Activated CD4-positive, alpha-beta T cell treated with anti-CD3 and anti-CD28 coated beads for 36 hours (primary cell): ENCODE results near the gene SIX4. TPM values are rescaled to one million over a fixed set of nuclear protein-coding genes. Genes with fewer than 3 reads are reported as not detected.

Source experiments
- ATAC-seq: fragments of 200-7000 bp; cut with Tn5 transposase; one replicate; pipeline ENCODE4 v1.10.0; 2021; ENCODE audit warnings: mild to moderate bottlenecking, moderate library complexity
- CTCF ChIA-PET: fragments of 350-600 bp; sonication (Branson Sonifier 250); formaldehyde crosslinking; loops from one replicate; lab custom pipeline; 2021; ENCODE audit warnings: antibody characterized with exemption; lab: Charles Lee
- POLR2A ChIA-PET: fragments of 350-600 bp; sonication (Branson Sonifier 250); formaldehyde crosslinking; loops from one replicate; lab custom pipeline; 2021; ENCODE audit warnings: antibody characterized with exemption, inconsistent platforms; lab: Charles Lee
- DNase-seq: peaks from one replicate; pipeline ENCODE4 v3.0.0-alpha.2; 2020
- H3K27ac Mint-ChIP-seq: one replicate; pipeline ENCODE4 v1.8.0; 2021; ENCODE audit warnings: mixed read lengths
- H3K27me3 Mint-ChIP-seq: one replicate; pipeline ENCODE4 v1.8.0; 2021; ENCODE audit warnings: mixed read lengths
- H3K36me3 Mint-ChIP-seq: one replicate; pipeline ENCODE4 v1.8.0; 2021; ENCODE audit warnings: low read depth, mixed read lengths
- H3K4me1 Mint-ChIP-seq: one replicate; pipeline ENCODE4 v1.8.0; 2021; ENCODE audit warnings: mixed read lengths
- H3K4me3 Mint-ChIP-seq: one replicate; pipeline ENCODE4 v1.8.0; 2021; ENCODE audit warnings: mild to moderate bottlenecking, moderate library complexity, mixed read lengths
- H3K9me3 Mint-ChIP-seq: one replicate; pipeline ENCODE4 v1.8.0; 2021; ENCODE audit warnings: low read depth, mixed read lengths
- intact Hi-C, 2 experiments: fragments of 100-400 bp; cut with DNase I in 1 of 2; cut with micrococcal nuclease in 1 of 2; formaldehyde crosslinking; loops; one replicate each; pipeline versions ENCODE4 v1.14.2 to v1.15.1; 2022 to 2024; cut with DNase I, micrococcal nuclease
- total RNA-seq, 2 experiments: library from RNA; stranded (reverse); gene quantifications; one replicate each; pipeline ENCODE4 v1.2.3, GENCODE V29; 2021

The SIX4 gene
- total RNA-seq, 2 experiments from 2014 or later = 0.11 TPM; not detected in 1

GRCh38 chr14:60721326-60722106, 2.6 kb downstream of the SIX4 start:
- ATAC-seq (peak; percentile 71), DNase-seq (peak; percentile 75)
- peaks cover 55% of the 10 kb centered on the region for H3K27me3 Mint-ChIP-seq
- peak overlapping the region; percentile 77 for H3K4me3 Mint-ChIP-seq
- intact Hi-C loops = loop anchor here (1.0 to 5.0 kb wide), 6 partner anchors 32 to 301 kb away; partner anchors contain the start of genes SLC38A6 (in 2 of the 2) and TRMT5 (in 2 of the 2)
- no peak overlapping the region for H3K27ac Mint-ChIP-seq
- H3K4me1 Mint-ChIP-seq = peaks cover 16% of the 10 kb centered on the region
- ChIA-PET CTCF (interaction anchor here (0.8 to 1.4 kb wide), 3 partner anchors 9 to 149 kb away, joined by 3 to 4 read pairs (median 3); no protein-coding TSS in a partner anchor), POLR2A (no interaction called here)
- no peaks in the 10 kb centered on the region for H3K9me3 Mint-ChIP-seq
- no peaks in the 10 kb centered on the region for H3K36me3 Mint-ChIP-seq

DNA sequence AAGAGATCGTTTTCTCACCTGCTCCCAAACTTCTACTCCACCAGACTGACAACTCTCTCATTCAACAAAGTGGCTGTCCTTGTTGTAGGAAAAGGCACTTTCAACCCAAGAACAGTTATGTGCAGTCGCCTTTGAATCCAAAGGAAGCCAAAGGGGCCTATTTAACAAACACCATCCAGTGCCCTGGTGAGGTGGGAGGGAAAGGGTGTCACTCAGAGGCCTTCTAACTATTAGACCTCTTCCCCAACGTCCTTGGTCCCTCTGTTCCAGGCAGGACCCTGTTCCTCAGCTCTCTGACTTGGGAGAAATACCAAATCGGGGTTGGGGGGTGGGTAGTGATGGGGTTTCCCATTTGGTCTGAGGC, 3.2 kb downstream of the SIX4 start:
- intact Hi-C loops = loop anchor here (5.0 kb wide), 3 partner anchors 64 to 301 kb away; partner anchors contain the start of genes SLC38A6 (in 1 of the 2) and TRMT5 (in 1 of the 2)
- ChIA-PET CTCF (interaction anchor here (1.2 to 1.4 kb wide), 2 partner anchors 13 to 149 kb away, joined by 3 to 4 read pairs; no protein-coding TSS in a partner anchor), POLR2A (no interaction called here)
- no peaks in the 10 kb centered on the region for H3K36me3 Mint-ChIP-seq
- DNase-seq (no peak), ATAC-seq (no peak)
- H3K4me3 Mint-ChIP-seq = peak overlapping the region; percentile 49
- no peak overlapping the region for H3K27ac Mint-ChIP-seq
- H3K9me3 Mint-ChIP-seq = no peaks in the 10 kb centered on the region
- peaks cover 16% of the 10 kb centered on the region for H3K4me1 Mint-ChIP-seq
- peaks cover 53% of the 10 kb centered on the region for H3K27me3 Mint-ChIP-seq

DNA sequence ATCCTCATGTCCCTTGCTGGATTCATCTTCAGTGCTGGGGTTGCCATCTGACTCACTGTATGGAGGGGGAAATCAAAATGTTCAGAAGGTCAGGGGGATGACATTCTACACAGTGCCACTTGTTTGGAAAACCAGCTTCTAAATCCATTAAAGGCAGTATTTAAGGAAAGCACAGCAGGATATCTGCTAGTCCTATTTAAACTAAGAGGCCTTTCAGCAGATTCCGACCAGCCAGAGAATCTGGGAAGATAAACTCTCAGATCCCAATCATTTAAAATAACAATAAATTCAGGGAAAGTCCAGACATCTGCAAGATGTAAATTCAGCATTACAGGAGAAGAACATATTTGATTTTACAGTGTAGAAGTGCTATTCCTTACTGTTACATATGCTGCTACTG, 3.8 kb downstream of the SIX4 start:
- H3K4me3 Mint-ChIP-seq = no peak overlapping the region
- ATAC-seq = no peak
- ChIA-PET POLR2A (no interaction called here), CTCF (interaction anchor here (0.7 to 1.2 kb wide), 3 partner anchors 9 to 148 kb away, joined by 3 read pairs; no protein-coding TSS in a partner anchor)
- peaks cover 16% of the 10 kb centered on the region for H3K4me1 Mint-ChIP-seq
- DNase-seq = no peak
- H3K36me3 Mint-ChIP-seq = no peaks in the 10 kb centered on the region
- H3K27me3 Mint-ChIP-seq = peaks cover 50% of the 10 kb centered on the region
- H3K9me3 Mint-ChIP-seq = no peaks in the 10 kb centered on the region
- H3K27ac Mint-ChIP-seq = no peak overlapping the region
- intact Hi-C loops = loop anchor here (5.0 kb wide), 3 partner anchors 63 to 302 kb away; partner anchors contain the start of genes SLC38A6 (in 1 of the 2) and TRMT5 (in 1 of the 2)

- ChIA-PET CTCF (interaction anchor here (0.7 to 1.2 kb wide), 3 partner anchors 264 to 395 kb away, joined by 3 to 5 read pairs (median 3); no protein-coding TSS in a partner anchor), POLR2A (no interaction called here)
- peaks cover 23% of the 10 kb centered on the region for H3K27me3 Mint-ChIP-seq
- H3K9me3 Mint-ChIP-seq = no peaks in the 10 kb centered on the region
- no peaks in the 10 kb centered on the region for H3K4me1 Mint-ChIP-seq
- DNase-seq = no peak
- ATAC-seq = no peak
- no peak overlapping the region for H3K27ac Mint-ChIP-seq
- H3K36me3 Mint-ChIP-seq = no peaks in the 10 kb centered on the region
- intact Hi-C loops = no loop called here
- no peak overlapping the region for H3K4me3 Mint-ChIP-seq
Measured at GRCh38 chr14:60713513-60713912, 10.6 kb downstream of the SIX4 start.

DNA sequence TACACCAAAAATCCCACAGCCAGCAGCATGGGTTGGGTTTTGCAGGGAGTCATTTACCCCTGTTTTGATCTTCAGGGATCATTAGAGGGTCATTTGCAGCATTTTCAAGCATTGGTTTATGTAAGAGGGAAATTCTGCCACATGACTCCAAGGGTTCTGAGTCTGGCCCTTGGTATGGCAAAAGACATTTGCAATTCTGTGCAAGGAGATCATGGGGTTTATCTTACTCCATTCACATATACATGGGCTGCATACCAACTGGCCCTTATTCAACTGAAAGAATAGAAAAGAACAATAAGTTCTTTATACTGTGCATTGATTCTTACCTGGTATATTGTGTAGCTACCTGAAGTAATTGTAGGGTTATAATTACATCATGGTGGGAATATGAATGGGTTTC, 13.7 kb downstream of the SIX4 start:
- ChIA-PET CTCF (interaction anchor here (0.6 kb wide), 1 partner anchor 320 kb away, joined by 3 read pairs; no protein-coding TSS in a partner anchor), POLR2A (no interaction called here)
- DNase-seq = no peak
- Mint-ChIP-seq H3K36me3 (no peaks in the 10 kb centered on the region), H3K4me1 (no peaks in the 10 kb centered on the region), H3K4me3 (no peak overlapping the region), H3K27ac (no peak overlapping the region), H3K27me3 (peaks cover 30% of the 10 kb centered on the region), H3K9me3 (no peaks in the 10 kb centered on the region)
- intact Hi-C loops = no loop called here
- no peak for ATAC-seq

DNA sequence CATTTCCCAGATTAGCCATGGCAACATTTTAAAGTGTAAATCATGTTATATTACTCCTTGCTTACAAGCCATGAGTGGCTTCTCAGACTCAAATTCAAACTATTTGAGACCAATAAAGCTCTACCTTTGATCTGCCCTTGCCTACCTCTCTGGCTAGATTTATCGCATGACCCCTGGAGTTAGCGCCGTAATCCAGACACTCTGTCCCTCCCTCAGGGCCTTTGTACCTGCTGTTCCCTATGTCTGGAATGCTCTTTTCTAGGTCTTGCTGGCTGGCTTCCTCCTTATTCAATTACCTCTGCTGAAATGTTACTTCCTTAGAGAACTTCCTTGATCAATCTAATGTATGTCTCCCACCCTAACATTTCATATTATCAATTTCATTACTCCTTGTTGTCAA, 16.3 kb downstream of the SIX4 start:
- H3K36me3 Mint-ChIP-seq = no peaks in the 10 kb centered on the region
- ATAC-seq (no peak), DNase-seq (no peak)
- no peak overlapping the region for H3K4me3 Mint-ChIP-seq
- H3K27me3 Mint-ChIP-seq = peaks cover 31% of the 10 kb centered on the region
- no peak overlapping the region for H3K27ac Mint-ChIP-seq
- H3K4me1 Mint-ChIP-seq = no peaks in the 10 kb centered on the region
- no peaks in the 10 kb centered on the region for H3K9me3 Mint-ChIP-seq
- POLR2A ChIA-PET = no interaction called here
- CTCF ChIA-PET = no interaction called here
- intact Hi-C loops = no loop called here

- no peak for DNase-seq
- ChIA-PET CTCF (no interaction called here), POLR2A (no interaction called here)
- H3K4me3 Mint-ChIP-seq = no peak overlapping the region
- intact Hi-C loops = no loop called here
- H3K9me3 Mint-ChIP-seq = peaks cover 13% of the 10 kb centered on the region
- no peaks in the 10 kb centered on the region for H3K4me1 Mint-ChIP-seq
- H3K27me3 Mint-ChIP-seq = peaks cover 24% of the 10 kb centered on the region
- H3K27ac Mint-ChIP-seq = no peak overlapping the region
- ATAC-seq = no peak
- H3K36me3 Mint-ChIP-seq = peaks cover 2% of the 10 kb centered on the region
Measured at GRCh38 chr14:60705100-60705499, 19.1 kb downstream of the SIX4 start.

- CTCF ChIA-PET = no interaction called here
- ATAC-seq (no peak), DNase-seq (no peak)
- POLR2A ChIA-PET = no interaction called here
- Mint-ChIP-seq H3K36me3 (peaks cover 2% of the 10 kb centered on the region), H3K4me3 (no peak overlapping the region), H3K9me3 (peaks cover 19% of the 10 kb centered on the region), H3K27ac (no peak overlapping the region), H3K27me3 (peaks cover 30% of the 10 kb centered on the region), H3K4me1 (no peaks in the 10 kb centered on the region)
- intact Hi-C loops = no loop called here
Measured at GRCh38 chr14:60700598-60700997, 23.6 kb downstream of the SIX4 start.

GRCh38 chr14:60695327-60695726, 28.8 kb downstream of the SIX4 start:
- ChIA-PET CTCF (no interaction called here), POLR2A (no interaction called here)
- no peak for DNase-seq
- Mint-ChIP-seq H3K27me3 (peaks cover 32% of the 10 kb centered on the region), H3K9me3 (peaks cover 6% of the 10 kb centered on the region), H3K36me3 (no peaks in the 10 kb centered on the region), H3K27ac (no peak overlapping the region), H3K4me3 (no peak overlapping the region), H3K4me1 (no peaks in the 10 kb centered on the region)
- no peak for ATAC-seq
- intact Hi-C loops = no loop called here

- peaks cover 14% of the 10 kb centered on the region for H3K27me3 Mint-ChIP-seq
- ChIA-PET CTCF (interaction anchor here (1.0 kb wide), 2 partner anchors 12 to 1435 kb away, joined by 3 to 4 read pairs; no protein-coding TSS in a partner anchor), POLR2A (no interaction called here)
- no peaks in the 10 kb centered on the region for H3K36me3 Mint-ChIP-seq
- no peak for DNase-seq
- no peak overlapping the region for H3K27ac Mint-ChIP-seq
- no peak for ATAC-seq
- H3K4me3 Mint-ChIP-seq = no peak overlapping the region
- H3K9me3 Mint-ChIP-seq = no peaks in the 10 kb centered on the region
- no peaks in the 10 kb centered on the region for H3K4me1 Mint-ChIP-seq
- intact Hi-C loops = no loop called here
Measured at GRCh38 chr14:60691383-60692113, 32.6 kb downstream of the SIX4 start.

GRCh38 chr14:60686865-60687264, 37.3 kb downstream of the SIX4 start:
- H3K4me1 Mint-ChIP-seq = no peaks in the 10 kb centered on the region
- ChIA-PET CTCF (no interaction called here), POLR2A (no interaction called here)
- intact Hi-C loops = no loop called here
- DNase-seq (no peak), ATAC-seq (no peak)
- H3K27me3 Mint-ChIP-seq = peaks cover 16% of the 10 kb centered on the region
- no peak overlapping the region for H3K4me3 Mint-ChIP-seq
- H3K9me3 Mint-ChIP-seq = no peaks in the 10 kb centered on the region
- no peaks in the 10 kb centered on the region for H3K36me3 Mint-ChIP-seq
- no peak overlapping the region for H3K27ac Mint-ChIP-seq
